ENCODE measurements around the gene CYS1. TPM values are rescaled to one million over a fixed set of nuclear protein-coding genes. Genes with fewer than 3 reads are reported as not detected.
A peak's percentile ranks its signal among the peaks of the same experiment; 100 is the strongest.

CYS1 gene
- polyA plus RNA-seq, 2 of the 4 experiments (the other 2 are of a cell fraction) = 0.68 to 1.1 TPM

GRCh38 chr2:10122500-10123280 is 42.5 kb upstream of the CYS1 start, which contains the start of gene RRM2 (continued):
- TF ChIP-seq HMGXB4 (CRISPR knock-in tag; IDR thresholded peaks at IDR 0.05; ENCODE audit: borderline replicate concordance) (no peak), CBX2 (IDR thresholded peaks at IDR 0.05; ENCODE audit: borderline replicate concordance, low read depth) (no peak), TFCP2L1 (CRISPR knock-in tag; IDR thresholded peaks at IDR 0.05) (no peak), E2F6 (IDR thresholded peaks at IDR 0.05; ENCODE audit: borderline replicate concordance, low read depth) (peak; percentile 77), CTCF (IDR thresholded peaks at IDR 0.05) (no peak), TP53 (CRISPR knock-in tag; IDR thresholded peaks at IDR 0.05) (0 out of 2 replicates have a peak, but pooled peaks have one; percentile 21), CBX8 (IDR thresholded peaks at IDR 0.05) (no peak), RCOR1 (IDR thresholded peaks at IDR 0.05; ENCODE audit: low read depth, low read length) (no peak), FOSL2 (IDR thresholded peaks at IDR 0.05) (no peak), FOSL2 (CRISPR knock-in tag; IDR thresholded peaks at IDR 0.05) (no peak), GATA3 (IDR thresholded peaks at IDR 0.05; ENCODE audit: borderline replicate concordance) (peak; percentile 24; the same call in 1 of the 2 replicates), NFE2L2 (conservative IDR thresholded peaks at IDR 0.05; ENCODE audit: low read length) (no peak), BCL3 (IDR thresholded peaks at IDR 0.05) (peak; percentile 54; the same call in 1 of the 3 replicates), MAX (IDR thresholded peaks at IDR 0.05) (peak; percentile 87), MAFK (IDR thresholded peaks at IDR 0.05; ENCODE audit: partially characterized antibody) (no peak), BHLHE40 (IDR thresholded peaks at IDR 0.05; ENCODE audit: low read depth, low read length) (no peak), PHF8 (IDR thresholded peaks at IDR 0.05; ENCODE audit: borderline replicate concordance, low read depth) (peak; percentile 33; the same call in 1 of the 2 replicates), USF2 (IDR thresholded peaks at IDR 0.05) (no peak), EP300 (IDR thresholded peaks at IDR 0.05) (no peak), POLR2A (IDR thresholded peaks at IDR 0.05; ENCODE audit: low read length) (peak; percentile 91), NR3C1 (IDR thresholded peaks at IDR 0.05) (no peak), RNF2 (IDR thresholded peaks at IDR 0.05; ENCODE audit: borderline replicate concordance, low read depth) (peak; percentile 78; the same call in 1 of the 2 replicates), ATOH8 (CRISPR knock-in tag; IDR thresholded peaks at IDR 0.05; ENCODE audit: low read depth) (no peak), SMC3 (IDR thresholded peaks at IDR 0.05) (no peak), EHF (CRISPR knock-in tag; IDR thresholded peaks at IDR 0.05) (no peak), HOXB13 (CRISPR knock-in tag; IDR thresholded peaks at IDR 0.05; ENCODE audit: low read depth) (no peak), HOXB5 (CRISPR knock-in tag; IDR thresholded peaks at IDR 0.05) (no peak; the same call in 1 of the 2 replicates), HDAC2 (IDR thresholded peaks at IDR 0.05) (peak; percentile 99), ZC3H11A (IDR thresholded peaks at IDR 0.05) (no peak), SREBF2 (IDR thresholded peaks at IDR 0.05) (no peak), EHMT2 (IDR thresholded peaks at IDR 0.05; ENCODE audit: low read depth) (no peak)
